Gastroesophageal sphincter (tissue), 3 donors: ENCODE measurements around the gene ATP9A.

Experiments
- POLR2A ChIP-seq, 2 donors: fragments of 450-650 bp; IDR thresholded peaks; one replicate each; pipeline ENCODE4 v1.6.1; 2017; ENCODE audit warnings: antibody characterized with exemption in 2 of 2, mild to moderate bottlenecking in 2 of 2, moderate library complexity in 1 of 2
- POLR2AphosphoS5 ChIP-seq: sonication (generic); formaldehyde crosslinking; IDR thresholded peaks from one replicate; pipeline ENCODE4 v1.6.1; 2017; ENCODE audit warnings: antibody characterized with exemption
- TF ChIP-seq, protein P1 (sequence below), 4 experiments: fragments of 200-600 bp in 2 of 4; fragments of 450-650 bp in 2 of 4; sonication (generic) in 1 of 4; IDR thresholded peaks; one replicate each; pipeline ENCODE4 v1.5.1; 2017 to 2019; ENCODE audit warnings: antibody characterized with exemption in 4 of 4, mild to moderate bottlenecking in 2 of 4, moderate library complexity in 2 of 4

DNA sequence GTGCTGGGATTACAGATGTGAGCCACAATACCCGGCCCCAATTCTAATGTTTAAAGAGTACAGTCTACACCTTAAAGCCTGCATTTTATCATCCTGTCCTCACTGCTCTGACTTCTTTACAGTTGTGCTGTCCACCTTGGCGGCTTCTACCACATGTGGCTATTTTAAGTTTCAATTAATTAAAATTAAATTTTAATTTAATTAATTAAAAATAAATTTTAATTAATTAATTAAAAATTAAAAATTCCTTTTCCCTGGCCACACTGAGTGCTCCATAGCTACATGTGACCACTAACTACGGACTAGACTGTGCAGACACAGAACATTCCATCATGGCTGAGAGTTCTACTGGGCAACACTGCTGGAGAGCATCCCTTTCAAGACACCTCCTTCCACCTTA is 27.4 kb downstream of the ATP9A start:
- no peak for TF ChIP-seq POLR2A (IDR thresholded peaks at IDR 0.05)
- TF ChIP-seq, protein P1, sequence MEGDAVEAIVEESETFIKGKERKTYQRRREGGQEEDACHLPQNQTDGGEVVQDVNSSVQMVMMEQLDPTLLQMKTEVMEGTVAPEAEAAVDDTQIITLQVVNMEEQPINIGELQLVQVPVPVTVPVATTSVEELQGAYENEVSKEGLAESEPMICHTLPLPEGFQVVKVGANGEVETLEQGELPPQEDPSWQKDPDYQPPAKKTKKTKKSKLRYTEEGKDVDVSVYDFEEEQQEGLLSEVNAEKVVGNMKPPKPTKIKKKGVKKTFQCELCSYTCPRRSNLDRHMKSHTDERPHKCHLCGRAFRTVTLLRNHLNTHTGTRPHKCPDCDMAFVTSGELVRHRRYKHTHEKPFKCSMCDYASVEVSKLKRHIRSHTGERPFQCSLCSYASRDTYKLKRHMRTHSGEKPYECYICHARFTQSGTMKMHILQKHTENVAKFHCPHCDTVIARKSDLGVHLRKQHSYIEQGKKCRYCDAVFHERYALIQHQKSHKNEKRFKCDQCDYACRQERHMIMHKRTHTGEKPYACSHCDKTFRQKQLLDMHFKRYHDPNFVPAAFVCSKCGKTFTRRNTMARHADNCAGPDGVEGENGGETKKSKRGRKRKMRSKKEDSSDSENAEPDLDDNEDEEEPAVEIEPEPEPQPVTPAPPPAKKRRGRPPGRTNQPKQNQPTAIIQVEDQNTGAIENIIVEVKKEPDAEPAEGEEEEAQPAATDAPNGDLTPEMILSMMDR (IDR thresholded peaks at IDR 0.05): no peak
- no peak for TF ChIP-seq POLR2AphosphoS5
